Activated CD8-positive, alpha-beta memory T cell treated with anti-CD3 and anti-CD28 coated beads, Interleukin-2, amount 50 U/mL, for 24 hours (primary cell): ENCODE data around the gene RNF141.

Experiments
- DNase-seq: peaks from one replicate; pipeline ENCODE4 v3.0.0-alpha.2; 2020; ENCODE audit errors: extremely low read depth

The RNF141 gene

GRCh38 chr11:10498022-10498400, 43.0 kb downstream of the RNF141 start:
- no peak for DNase-seq

GRCh38 chr11:10497371-10498021, 43.5 kb downstream of the RNF141 start:
- DNase-seq: no peak

- no peak for DNase-seq
Measured at GRCh38 chr11:10496296-10496936, 44.6 kb downstream of the RNF141 start.

- no peak for DNase-seq
Measured at GRCh38 chr11:10495464-10495786, 45.6 kb downstream of the RNF141 start.

DNA sequence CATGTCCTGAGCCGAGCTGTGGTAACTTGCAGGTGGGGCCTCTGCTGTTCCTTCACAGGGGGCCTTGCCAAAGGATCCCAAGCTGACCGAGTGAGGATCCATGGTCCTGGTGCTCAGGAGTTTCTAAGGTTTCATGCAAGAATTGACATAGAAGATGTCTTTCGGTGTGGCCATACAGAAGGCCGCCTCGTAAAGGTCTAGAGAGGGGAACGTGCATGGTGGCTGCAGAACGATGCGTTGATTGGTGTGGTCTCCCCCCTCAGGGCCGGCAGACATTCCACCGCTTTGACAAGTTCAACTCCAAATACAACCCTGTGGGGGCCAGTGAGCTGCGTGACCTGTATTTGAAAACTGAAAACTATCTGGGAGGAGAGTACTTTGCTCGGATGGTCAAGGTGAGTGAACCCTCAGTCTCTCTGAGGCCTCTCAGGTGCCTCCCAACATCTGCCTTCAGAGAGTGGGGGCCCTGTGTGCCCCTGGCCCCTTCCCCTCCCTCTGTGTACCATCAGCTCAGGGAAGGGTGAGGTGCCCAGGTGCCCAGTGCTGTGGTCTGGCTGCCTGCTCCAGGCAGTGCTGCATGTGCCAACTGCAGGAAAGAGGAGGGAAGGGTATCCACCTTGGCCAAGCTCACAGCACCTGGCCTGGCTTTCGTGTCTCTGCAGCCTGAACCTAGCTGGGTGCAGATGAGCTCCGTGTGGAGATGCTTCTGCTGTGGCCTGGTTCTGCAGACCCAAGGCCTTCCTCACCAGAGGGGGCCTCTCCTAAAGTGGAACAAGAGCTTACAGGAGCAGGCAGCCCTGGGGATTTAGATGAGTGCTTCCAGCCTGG, 46.1 kb downstream of the RNF141 start:
- DNase-seq: no peak

DNA sequence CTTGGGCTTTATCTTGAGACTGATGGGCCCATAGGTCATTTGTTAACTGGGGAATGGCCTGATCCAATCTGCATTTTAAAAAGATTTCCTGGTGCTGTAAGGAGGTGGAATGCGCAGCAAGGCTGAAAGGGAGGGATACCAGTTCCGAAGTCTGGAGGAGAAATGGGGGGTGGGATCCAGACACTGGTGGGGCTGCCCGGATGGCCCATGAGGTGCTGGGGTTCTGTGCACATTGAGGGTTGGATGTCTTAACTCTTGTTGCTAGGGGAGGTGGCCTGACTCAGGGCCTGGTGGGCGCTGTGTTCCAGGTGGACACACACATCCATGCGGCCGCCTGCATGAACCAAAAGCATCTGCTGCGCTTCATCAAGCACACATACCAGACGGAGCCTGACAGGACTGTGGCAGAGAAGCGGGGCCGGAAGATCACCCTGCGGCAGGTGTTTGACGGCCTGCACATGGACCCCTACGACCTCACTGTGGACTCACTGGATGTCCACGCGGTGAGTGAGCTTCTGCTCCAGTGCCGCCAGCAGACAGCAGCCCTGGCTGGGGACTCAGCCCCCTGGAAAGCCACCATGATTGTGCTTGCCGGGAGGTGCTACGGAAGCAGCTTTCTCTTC, 47.8 kb downstream of the RNF141 start:
- no peak for DNase-seq

GRCh38 chr11:10492084-10492483, 48.9 kb downstream of the RNF141 start:
- no peak for DNase-seq

DNA sequence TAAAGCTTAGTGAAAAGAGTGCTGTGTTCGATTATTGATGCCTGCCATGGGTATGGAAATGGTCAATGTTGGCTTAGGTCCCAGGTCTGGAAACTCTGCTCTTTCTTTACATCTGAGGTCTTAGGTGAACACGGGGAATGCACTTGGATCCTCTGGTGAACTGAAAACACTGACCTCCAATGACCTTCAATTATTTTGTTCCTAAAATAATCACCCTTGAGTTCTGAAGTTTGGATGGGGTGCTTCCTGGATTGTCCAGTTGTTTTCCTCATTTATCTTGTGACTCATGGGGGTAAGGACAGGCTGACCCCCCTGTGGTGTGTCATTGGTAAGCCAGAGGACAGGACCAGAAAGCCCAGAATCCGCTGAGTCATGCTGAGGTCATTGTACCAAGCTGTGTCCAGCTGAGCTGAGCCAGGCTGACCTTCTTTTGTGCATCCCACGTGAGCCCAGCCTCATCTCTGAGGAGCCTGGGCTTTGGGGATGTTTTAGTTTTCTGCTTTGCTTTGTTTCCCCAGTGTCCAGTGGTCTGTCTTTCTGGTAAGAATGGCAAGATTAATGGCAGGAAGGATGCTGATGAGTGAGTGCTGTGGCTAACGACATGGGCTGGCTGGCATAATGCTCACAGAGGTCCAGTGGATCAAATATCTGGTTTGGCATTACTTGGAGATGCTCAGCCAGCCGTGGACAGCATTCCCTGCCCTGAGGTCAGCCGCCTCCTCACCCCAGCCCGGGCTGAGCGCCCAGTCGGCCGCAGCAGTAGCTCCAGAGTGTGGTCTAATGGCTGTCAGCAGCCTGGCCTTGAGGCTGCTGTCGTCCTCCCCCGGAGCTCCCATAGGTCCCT, 50.4 kb downstream of the RNF141 start:
- no peak for DNase-seq

DNA sequence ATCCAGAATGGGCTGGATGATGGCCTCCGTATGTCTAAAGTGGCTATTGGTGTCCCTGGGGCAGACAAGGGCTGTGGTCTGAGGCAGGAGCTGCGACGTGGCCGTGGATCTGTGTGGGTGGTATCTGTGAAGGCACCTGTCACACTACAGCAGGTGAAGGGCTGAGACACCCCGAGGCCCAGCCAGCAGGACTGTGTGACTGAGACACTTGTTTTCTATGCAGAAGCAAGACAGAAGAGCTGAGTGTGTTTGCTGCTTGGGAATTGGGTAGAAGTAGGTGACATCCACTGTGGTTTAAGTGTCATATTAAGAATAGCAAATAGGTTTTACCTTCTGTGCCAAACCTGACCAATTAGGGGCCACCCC, 51.0 kb downstream of the RNF141 start:
- no peak for DNase-seq

DNA sequence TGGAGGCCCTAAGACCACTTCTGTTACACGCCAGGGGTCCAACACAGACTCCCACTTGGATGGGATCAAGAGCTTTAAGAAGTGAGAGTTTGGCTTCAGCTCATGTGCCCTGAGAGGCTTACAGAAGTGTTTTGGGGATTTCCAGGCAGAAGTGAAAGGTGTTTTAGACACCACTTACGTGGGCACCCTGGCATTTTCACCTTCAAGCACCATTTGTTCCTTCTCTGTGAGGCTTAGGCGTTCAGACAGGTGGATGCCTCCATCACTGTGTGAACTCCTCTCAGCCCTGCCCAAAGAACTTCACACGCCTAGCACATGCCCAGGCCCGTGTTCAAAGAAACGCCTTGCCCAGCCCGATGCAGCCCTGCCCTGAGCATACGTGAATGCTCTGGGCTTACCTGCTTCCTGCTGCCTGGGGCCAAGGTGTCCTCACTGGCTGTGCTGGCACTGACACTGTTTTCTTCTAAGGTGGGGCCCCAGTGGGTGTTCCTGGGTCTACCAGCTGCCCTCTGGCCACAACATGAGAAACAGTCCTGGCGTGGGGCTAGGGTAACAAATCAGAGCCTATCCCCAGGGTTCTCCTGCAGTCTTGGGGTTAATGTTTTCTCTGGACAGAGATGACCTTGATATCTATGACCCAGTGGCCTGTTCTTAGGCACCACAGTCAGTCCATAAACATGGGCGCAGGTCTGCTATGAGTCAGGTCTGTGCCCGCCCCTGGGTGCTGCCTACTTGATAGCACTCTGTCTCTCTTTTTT, 51.9 kb downstream of the RNF141 start:
- DNase-seq: no peak

DNA sequence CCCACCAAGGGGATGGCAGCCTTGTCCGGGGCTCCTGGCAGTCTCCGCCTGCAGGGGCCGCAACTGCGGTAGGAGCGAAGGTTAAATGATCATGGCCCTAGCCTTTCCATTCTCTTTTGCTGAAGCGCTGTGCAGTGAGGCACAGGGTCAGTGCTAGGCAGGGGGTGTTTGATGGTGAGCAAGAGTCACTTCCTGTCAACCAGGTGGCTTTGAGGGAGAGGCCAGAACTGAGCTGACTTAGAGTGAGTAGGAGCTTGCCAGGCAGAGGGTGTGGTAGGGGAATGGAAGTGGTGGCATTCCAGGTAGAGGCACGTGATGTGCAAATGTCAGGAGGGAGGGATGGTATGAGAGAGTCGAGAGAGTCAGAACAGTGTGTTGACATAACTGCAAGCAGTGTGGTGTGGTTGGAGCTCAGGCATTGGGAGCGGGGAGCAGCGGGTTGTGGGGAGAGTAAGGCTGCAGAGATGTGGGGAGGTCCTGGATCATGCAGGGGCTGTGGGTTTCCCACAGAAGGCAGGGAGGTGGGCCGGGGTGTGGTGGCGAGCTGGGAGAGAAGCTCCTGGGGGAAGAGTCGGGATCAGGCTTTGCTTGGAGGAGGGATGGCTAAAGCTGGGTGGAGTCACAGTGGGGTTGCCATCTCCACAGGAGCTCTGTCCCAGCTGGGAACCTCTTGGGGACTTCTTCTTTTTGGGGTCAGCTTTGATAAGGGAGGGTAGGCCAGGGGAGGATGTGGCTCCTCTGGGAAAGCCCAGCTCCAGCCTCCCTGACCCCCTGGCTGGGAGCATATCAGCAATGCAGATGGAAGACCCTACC, 52.7 kb downstream of the RNF141 start:
- DNase-seq: no peak

DNA sequence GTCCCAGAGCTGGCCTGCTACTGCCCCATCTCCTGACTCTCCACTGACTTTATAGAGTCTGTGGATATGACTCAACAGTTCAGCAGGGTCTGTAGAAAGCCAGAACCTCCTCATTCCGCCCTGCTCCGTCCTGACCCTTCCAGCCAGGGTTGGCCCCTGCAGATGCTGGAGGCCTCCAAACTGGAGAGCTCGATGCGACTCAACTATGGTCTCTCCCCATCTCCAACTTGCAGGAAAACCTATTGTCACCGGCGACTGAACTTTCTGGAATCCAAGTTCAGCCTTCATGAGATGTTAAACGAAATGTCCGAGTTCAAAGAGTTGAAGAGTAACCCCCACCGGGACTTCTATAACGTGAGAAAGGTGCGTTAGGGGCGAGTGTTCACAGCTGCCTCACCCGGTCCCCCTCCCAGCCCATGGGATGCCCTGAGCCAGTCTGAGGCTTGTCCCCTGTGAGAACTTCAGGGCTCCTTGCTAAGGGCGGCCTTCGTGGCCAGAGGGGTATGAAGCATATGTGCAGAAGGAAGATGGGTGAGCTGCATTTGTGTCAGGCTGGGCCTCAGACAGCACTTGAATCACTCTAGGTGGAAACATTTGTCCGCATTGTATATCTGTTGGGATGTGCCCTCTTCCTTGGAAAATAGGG, 53.9 kb downstream of the RNF141 start:
- no peak for DNase-seq

DNA sequence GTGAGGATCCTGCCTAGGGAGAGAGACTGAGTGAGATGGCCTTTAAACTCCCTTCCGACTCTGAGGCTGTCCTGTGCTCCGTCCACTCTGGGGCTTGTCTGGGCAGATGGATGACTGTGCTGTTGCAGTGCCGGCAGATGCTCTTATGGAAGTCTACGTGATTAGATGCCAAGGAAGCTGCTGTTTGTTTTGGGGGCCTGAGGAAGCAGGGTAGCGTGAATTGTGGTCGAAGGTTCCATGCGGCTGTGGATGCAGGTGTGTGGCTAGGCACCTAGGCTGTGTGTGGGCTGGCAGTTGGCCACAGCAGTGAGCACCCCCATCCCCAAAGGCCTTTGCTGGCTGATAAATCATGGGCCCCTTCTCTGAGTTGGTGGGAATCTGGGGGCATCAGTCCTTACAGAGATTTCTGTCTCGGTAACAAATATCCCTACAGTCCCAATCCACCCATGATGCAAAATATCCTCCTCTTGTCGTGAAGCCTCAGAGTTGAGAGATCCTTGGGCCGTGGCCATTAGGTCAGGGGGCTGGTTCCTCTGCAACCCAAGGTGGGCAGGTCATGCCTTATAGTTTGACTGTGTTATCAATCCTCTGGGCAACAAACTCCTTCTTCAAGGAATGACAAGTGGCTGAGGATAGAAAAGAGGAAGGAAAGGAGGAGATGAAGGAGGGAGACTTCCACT, 54.7 kb downstream of the RNF141 start:
- DNase-seq: no peak

GRCh38 chr11:10485646-10486045, 55.3 kb downstream of the RNF141 start:
- no peak for DNase-seq

GRCh38 chr11:10484461-10485180, 56.4 kb downstream of the RNF141 start:
- DNase-seq: no peak

- no peak for DNase-seq
Measured at GRCh38 chr11:10483584-10483983, 57.4 kb downstream of the RNF141 start.

- no peak for DNase-seq
Measured at GRCh38 chr11:10483174-10483573, 57.8 kb downstream of the RNF141 start.

DNA sequence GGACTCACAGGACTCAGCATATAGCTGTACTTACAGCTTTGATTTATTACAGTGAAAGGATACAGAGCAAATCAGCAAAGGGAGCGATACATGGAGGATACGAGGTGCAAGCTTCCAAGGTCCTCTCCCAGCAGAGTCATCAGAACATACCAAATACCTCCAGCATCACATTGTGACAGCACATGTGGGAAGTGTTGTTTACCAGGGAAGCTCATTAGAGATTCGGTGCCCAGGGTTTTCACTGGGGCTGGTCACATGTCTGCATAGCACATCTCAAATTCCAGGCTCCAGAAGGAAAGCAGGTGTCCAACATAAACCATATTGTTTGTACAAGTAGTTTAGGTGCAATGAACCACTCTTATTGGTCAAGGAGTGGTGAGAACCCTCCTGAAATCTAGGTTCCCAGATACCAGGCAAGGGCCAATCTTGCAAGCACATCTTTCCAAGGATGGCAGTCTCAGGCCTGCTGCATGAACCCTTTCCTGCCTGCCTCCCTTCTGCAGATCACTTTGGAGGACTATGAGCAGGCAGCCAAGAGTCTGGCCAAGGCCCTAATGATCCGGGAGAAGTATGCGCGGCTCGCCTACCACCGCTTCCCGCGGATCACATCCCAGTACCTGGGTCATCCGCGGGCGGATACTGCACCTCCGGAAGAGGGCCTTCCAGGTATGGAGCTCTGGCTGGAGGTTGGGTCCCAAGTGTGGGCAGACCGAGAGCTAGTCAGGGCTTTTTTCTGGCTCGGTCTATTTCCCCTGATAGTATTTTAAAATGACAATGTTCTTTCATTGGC, 59.2 kb downstream of the RNF141 start:
- no peak for DNase-seq
